IPS DF 19.7 (cell line): ENCODE measurements around the gene CCS.
A peak's percentile ranks its signal among the peaks of the same experiment; 100 is the strongest.
"Not testable (repeated sequence)": the region's sequence is repeated elsewhere in the genome, so short reads cannot be mapped to it uniquely, and the experiment has no call there.

Experiments used
- DNase-seq: peaks from one replicate; pipeline ENCODE4 v3.0.0-alpha.2; 2013; ENCODE audit warnings: low read depth, low spot score

The CCS gene

GRCh38 chr11:66561178-66561974, 31.6 kb upstream of the CCS start:
- no peak for DNase-seq

- DNase-seq, result no peak
Measured at GRCh38 chr11:66561975-66562248, 31.1 kb upstream of the CCS start.

- DNase-seq, result no peak
Measured at GRCh38 chr11:66562275-66562674, 30.7 kb upstream of the CCS start.

- DNase-seq, result no peak
Measured at GRCh38 chr11:66562907-66563583, 29.9 kb upstream of the CCS start.

- no peak for DNase-seq
Measured at GRCh38 chr11:66563832-66564231, 29.2 kb upstream of the CCS start.

GRCh38 chr11:66564538-66564937, 28.4 kb upstream of the CCS start:
- DNase-seq, result no peak

GRCh38 chr11:66564984-66565383, 28.0 kb upstream of the CCS start:
- no peak for DNase-seq

- no peak for DNase-seq
Measured at GRCh38 chr11:66566221-66566620, 26.8 kb upstream of the CCS start.

GRCh38 chr11:66567787-66568123, 25.2 kb upstream of the CCS start:
- no peak for DNase-seq

- no peak for DNase-seq
Measured at GRCh38 chr11:66568124-66568916, 24.7 kb upstream of the CCS start, which contains the start of gene CTSF. TSS of gene CTSF (minus strand) at chr11:66568606. CDS start at chr11:66568486, 120 bp downstream.

GRCh38 chr11:66569076-66569475, 23.9 kb upstream of the CCS start:
- DNase-seq, result no peak

- no peak for DNase-seq
Measured at GRCh38 chr11:66570079-66570849, 22.7 kb upstream of the CCS start.

- DNase-seq, result no peak
Measured at GRCh38 chr11:66570850-66571180, 22.2 kb upstream of the CCS start.

GRCh38 chr11:66579017-66579606, 13.9 kb upstream of the CCS start:
- DNase-seq, result peak; percentile 47

- DNase-seq, result no peak
Measured at GRCh38 chr11:66580803-66581202, 12.2 kb upstream of the CCS start.

GRCh38 chr11:66581261-66581660, 11.7 kb upstream of the CCS start:
- DNase-seq, result no peak

GRCh38 chr11:66582565-66583147, 10.3 kb upstream of the CCS start:
- not testable (repeated sequence) for DNase-seq

- DNase-seq, result not testable (repeated sequence)
Measured at GRCh38 chr11:66585447-66585846, 7.5 kb upstream of the CCS start.

- DNase-seq, result no peak
Measured at GRCh38 chr11:66586136-66586535, 6.8 kb upstream of the CCS start.

- not testable (repeated sequence) for DNase-seq
Measured at GRCh38 chr11:66589315-66589714, 3.7 kb upstream of the CCS start.

GRCh38 chr11:66589996-66590675, 2.8 kb upstream of the CCS start:
- DNase-seq, result no peak
